Fibroblast of villous mesenchyme (primary cell): ENCODE results near the gene ZNF165. TPM values are rescaled to one million over a fixed set of nuclear protein-coding genes. Genes with fewer than 3 reads are reported as not detected.
"Not testable (repeated sequence)": the region's sequence is repeated elsewhere in the genome, so short reads cannot be mapped to it uniquely, and the experiment has no call there.

Experiments
- DNase-seq: peaks from one replicate; pipeline ENCODE4 v3.0.0-alpha.2; 2010; ENCODE audit warnings: low read depth
- H3K4me3 ChIP-seq: 2 replicates; pipeline ENCODE4 v1.5.1; 2011; ENCODE audit warnings: low read depth, mild to moderate bottlenecking, low read length
- total RNA-seq: library from RNA; depleted of rRNA; stranded (reverse); fragments of >200 nt; gene quantifications from 2 replicates; pipeline ENCODE4 v1.2.3, GENCODE V29; 2012
- TF ChIP-seq, protein P1 (sequence below): IDR thresholded peaks from 2 replicates; pipeline ENCODE4 v1.5.1; 2012; ENCODE audit warnings: low read depth, mild to moderate bottlenecking, low read length; ENCODE audit not compliant: insufficient read depth

ZNF165 gene
- total RNA-seq, 1 donor: 0.86 TPM

DNA sequence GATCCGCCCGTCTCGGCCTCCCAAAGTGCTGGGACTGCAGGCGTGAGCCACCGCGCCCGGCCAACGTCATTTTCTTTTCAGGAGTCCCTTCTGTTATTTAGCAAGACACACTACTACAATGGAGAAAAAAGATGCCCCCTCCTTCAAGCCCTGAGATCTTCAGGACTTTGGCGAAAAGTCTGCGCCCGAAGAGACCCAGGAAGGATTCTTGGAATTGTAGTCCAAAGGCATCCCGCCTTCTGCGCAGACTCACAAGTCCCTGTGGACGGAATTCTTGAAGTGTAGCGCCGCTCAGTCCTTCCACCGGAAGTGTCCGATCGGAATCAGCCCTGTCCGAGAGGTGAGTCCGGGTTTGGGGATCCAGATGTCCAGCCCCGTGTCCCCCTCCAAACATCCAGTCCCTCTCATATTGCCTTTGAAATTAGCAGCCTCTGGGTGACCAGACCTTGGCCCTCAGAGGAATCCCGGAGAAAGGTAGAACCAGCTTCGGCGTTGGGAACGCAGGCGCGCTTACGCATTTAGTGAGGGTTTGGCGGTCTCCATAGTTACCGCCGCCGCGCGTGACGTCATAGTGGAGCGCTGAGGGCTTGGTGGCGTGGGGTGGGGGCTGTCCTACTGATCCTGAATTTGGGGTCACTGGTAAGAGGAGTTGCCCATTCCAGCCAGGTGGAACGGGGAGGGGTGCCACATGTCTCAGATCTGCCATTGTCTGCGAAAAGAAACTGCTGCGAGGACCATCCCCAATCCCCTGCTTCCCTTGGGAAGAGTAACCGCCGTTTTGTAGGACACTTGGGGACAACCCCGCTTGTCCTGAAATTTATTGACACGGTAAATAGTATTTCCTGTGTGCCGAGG lies 490 bp downstream of the ZNF165 start:
- TF ChIP-seq, protein P1, sequence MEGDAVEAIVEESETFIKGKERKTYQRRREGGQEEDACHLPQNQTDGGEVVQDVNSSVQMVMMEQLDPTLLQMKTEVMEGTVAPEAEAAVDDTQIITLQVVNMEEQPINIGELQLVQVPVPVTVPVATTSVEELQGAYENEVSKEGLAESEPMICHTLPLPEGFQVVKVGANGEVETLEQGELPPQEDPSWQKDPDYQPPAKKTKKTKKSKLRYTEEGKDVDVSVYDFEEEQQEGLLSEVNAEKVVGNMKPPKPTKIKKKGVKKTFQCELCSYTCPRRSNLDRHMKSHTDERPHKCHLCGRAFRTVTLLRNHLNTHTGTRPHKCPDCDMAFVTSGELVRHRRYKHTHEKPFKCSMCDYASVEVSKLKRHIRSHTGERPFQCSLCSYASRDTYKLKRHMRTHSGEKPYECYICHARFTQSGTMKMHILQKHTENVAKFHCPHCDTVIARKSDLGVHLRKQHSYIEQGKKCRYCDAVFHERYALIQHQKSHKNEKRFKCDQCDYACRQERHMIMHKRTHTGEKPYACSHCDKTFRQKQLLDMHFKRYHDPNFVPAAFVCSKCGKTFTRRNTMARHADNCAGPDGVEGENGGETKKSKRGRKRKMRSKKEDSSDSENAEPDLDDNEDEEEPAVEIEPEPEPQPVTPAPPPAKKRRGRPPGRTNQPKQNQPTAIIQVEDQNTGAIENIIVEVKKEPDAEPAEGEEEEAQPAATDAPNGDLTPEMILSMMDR: no peak
- peak overlapping the region; percentile 89 for H3K4me3 ChIP-seq
- DNase-seq: peak; percentile 98

GRCh38 chr6:28081486-28081751 lies 1.1 kb downstream of the ZNF165 start:
- TF ChIP-seq, protein P1: no peak
- DNase-seq: no peak
- peak overlapping the region; percentile 89 for H3K4me3 ChIP-seq

GRCh38 chr6:28082939-28083338 lies 2.6 kb downstream of the ZNF165 start:
- TF ChIP-seq, protein P1: no peak
- DNase-seq: no peak
- no peak overlapping the region for H3K4me3 ChIP-seq

- no peak overlapping the region for H3K4me3 ChIP-seq
- no peak for DNase-seq
- TF ChIP-seq, protein P1: no peak
Observed at GRCh38 chr6:28089054-28089453, 8.7 kb downstream of the ZNF165 start.

GRCh38 chr6:28090917-28091586 lies 10.7 kb downstream of the ZNF165 start:
- H3K4me3 ChIP-seq: peak overlapping the region; percentile 46
- TF ChIP-seq, protein P1: no peak
- peak; percentile 2 for DNase-seq

GRCh38 chr6:28102222-28102621 lies 21.9 kb downstream of the ZNF165 start:
- not testable (repeated sequence) for DNase-seq, H3K4me3 ChIP-seq

- not testable (repeated sequence) for DNase-seq, H3K4me3 ChIP-seq
Observed at GRCh38 chr6:28102699-28103098, 22.3 kb downstream of the ZNF165 start.
